ENCODE measurements around the gene SDR42E2. TPM values are rescaled to one million over a fixed set of nuclear protein-coding genes. Genes with fewer than 3 reads are reported as not detected.
A peak's percentile ranks its signal among the peaks of the same experiment; 100 is the strongest.

Gene SDR42E2
- total RNA-seq, 1 experiment from 2014 or later = 0.05 TPM

- Histone ChIP-seq H3K9me3 (ENCODE audit: control insufficient read depth, insufficient read depth, low read depth, low read length) (no peaks in the 10 kb centered on the region), H3K27ac (ENCODE audit: low read length) (no peak overlapping the region), H3K36me3 (ENCODE audit: control insufficient read depth, insufficient read depth, low read length) (no peaks in the 10 kb centered on the region), H3K27me3 (ENCODE audit: control insufficient read depth, insufficient read depth, low read length) (no peaks in the 10 kb centered on the region), H3K4me1 (ENCODE audit: control insufficient read depth, insufficient read depth, low read length) (peaks cover 26% of the 10 kb centered on the region), H3K4me3 (ENCODE audit: low read depth in 2 of 2, low read length in 2 of 2) (no peak overlapping the region; a peak in 1 of 4 replicates)
- ATAC-seq = peak; percentile 14; the same call in 1 of the 2 replicates
- no TSS peak for BruUV-seq (replicated peaks)
- intact Hi-C loops (cut with micrococcal nuclease; ENCODE audit: unreplicated experiment) (loop anchor here (2.0 to 5.0 kb wide), 2 partner anchors 92 to 188 kb away; partner anchors contain the start of gene PDZD9), in situ Hi-C loops (cut with HindIII; ENCODE audit: low pct_unique_long_range_greater_than_20kb, low sequenced_read_pairs) (loop anchor here (25.0 kb wide), 1 partner anchor 102 kb away; the partner anchor contains the start of gene VWA3A)
- CTCF ChIA-PET = interaction anchor here (0.5 to 2.8 kb wide), 15 partner anchors 10 to 352 kb away, joined by 3 to 27 read pairs (median 5); no protein-coding TSS in a partner anchor
- POLR2A ChIA-PET = interaction anchor here (0.8 kb wide), 1 partner anchor 90 kb away, joined by 3 read pairs; no protein-coding TSS in a partner anchor
- TF ChIP-seq REST (IDR thresholded peaks at IDR 0.05; ENCODE audit: insufficient read depth in 1 of 2, low read depth in 2 of 2, low read length in 1 of 2) (no peak), TCF7L2 (IDR thresholded peaks at IDR 0.05; ENCODE audit: low read depth, low read length) (no peak), POLR2AphosphoS5 (IDR thresholded peaks at IDR 0.05; ENCODE audit: low read depth, low read length) (no peak), SIN3A (IDR thresholded peaks at IDR 0.05; ENCODE audit: borderline replicate concordance, insufficient read depth, low read depth, low read length) (no peak), CTCF (IDR thresholded peaks at IDR 0.05) (peak; percentile 94)
- no peak for DNase-seq (ENCODE audit: low read depth, low spot score)
Measured at GRCh38 chr16:22188595-22189442, 26.5 kb downstream of the SDR42E2 start.

GRCh38 chr16:22189473-22190080 is 27.3 kb downstream of the SDR42E2 start:
- ATAC-seq = no peak
- intact Hi-C loops (cut with micrococcal nuclease; ENCODE audit: unreplicated experiment) (loop anchor here (2.0 to 5.0 kb wide), 2 partner anchors 92 to 189 kb away; partner anchors contain the start of gene PDZD9), in situ Hi-C loops (cut with HindIII; ENCODE audit: low pct_unique_long_range_greater_than_20kb, low sequenced_read_pairs) (loop anchor here (25.0 kb wide), 1 partner anchor 102 kb away; the partner anchor contains the start of gene VWA3A)
- CTCF ChIA-PET = interaction anchor here (0.6 to 2.8 kb wide), 7 partner anchors 90 to 351 kb away, joined by 5 to 27 read pairs (median 7); no protein-coding TSS in a partner anchor
- Histone ChIP-seq H3K36me3 (ENCODE audit: control insufficient read depth, insufficient read depth, low read length) (no peaks in the 10 kb centered on the region), H3K27me3 (ENCODE audit: control insufficient read depth, insufficient read depth, low read length) (no peaks in the 10 kb centered on the region), H3K4me3 (ENCODE audit: low read depth in 2 of 2, low read length in 2 of 2) (peak overlapping the region; percentile 61 to 65), H3K9me3 (ENCODE audit: control insufficient read depth, insufficient read depth, low read depth, low read length) (no peaks in the 10 kb centered on the region), H3K4me1 (ENCODE audit: control insufficient read depth, insufficient read depth, low read length) (peaks cover 26% of the 10 kb centered on the region), H3K27ac (ENCODE audit: low read length) (no peak overlapping the region)
- no TSS peak for BruUV-seq (replicated peaks)
- POLR2A ChIA-PET = no interaction called here
- TF ChIP-seq CTCF (IDR thresholded peaks at IDR 0.05) (no peak), TCF7L2 (IDR thresholded peaks at IDR 0.05; ENCODE audit: low read depth, low read length) (no peak), SIN3A (IDR thresholded peaks at IDR 0.05; ENCODE audit: borderline replicate concordance, insufficient read depth, low read depth, low read length) (no peak), POLR2AphosphoS5 (IDR thresholded peaks at IDR 0.05; ENCODE audit: low read depth, low read length) (no peak), REST (IDR thresholded peaks at IDR 0.05; ENCODE audit: insufficient read depth in 1 of 2, low read depth in 2 of 2, low read length in 1 of 2) (no peak)
- no peak for DNase-seq (ENCODE audit: low read depth, low spot score)
